ENCODE measurements around the gene PSME1. TPM values are rescaled to one million over a fixed set of nuclear protein-coding genes. Genes with fewer than 3 reads are reported as not detected.

The PSME1 gene
- total and polyA plus RNA-seq, 2 of the 13 experiments (the other 11 are each of a cell fraction or from before 2014, with no cell fraction given): 159 to 608 TPM

- no peak for TF ChIP-seq STAG1 (CRISPR knock-in tag; IDR thresholded peaks at IDR 0.05)
- no peak for TF ChIP-seq ZNF577 (CRISPR knock-in tag; IDR thresholded peaks at IDR 0.05; ENCODE audit: borderline replicate concordance, low read depth)
- no peak for TF ChIP-seq ELF4 (CRISPR knock-in tag; IDR thresholded peaks at IDR 0.05; ENCODE audit: borderline replicate concordance)
- TF ChIP-seq, protein P1, sequence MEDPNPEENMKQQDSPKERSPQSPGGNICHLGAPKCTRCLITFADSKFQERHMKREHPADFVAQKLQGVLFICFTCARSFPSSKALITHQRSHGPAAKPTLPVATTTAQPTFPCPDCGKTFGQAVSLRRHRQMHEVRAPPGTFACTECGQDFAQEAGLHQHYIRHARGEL (CRISPR knock-in tag; IDR thresholded peaks at IDR 0.05): no peak
- TF ChIP-seq ZNF773 (CRISPR knock-in tag; IDR thresholded peaks at IDR 0.05; ENCODE audit: borderline replicate concordance): no peak
- TF ChIP-seq, protein P2, sequence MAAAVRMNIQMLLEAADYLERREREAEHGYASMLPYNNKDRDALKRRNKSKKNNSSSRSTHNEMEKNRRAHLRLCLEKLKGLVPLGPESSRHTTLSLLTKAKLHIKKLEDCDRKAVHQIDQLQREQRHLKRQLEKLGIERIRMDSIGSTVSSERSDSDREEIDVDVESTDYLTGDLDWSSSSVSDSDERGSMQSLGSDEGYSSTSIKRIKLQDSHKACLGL (CRISPR knock-in tag; IDR thresholded peaks at IDR 0.05): 0 out of 2 replicates have a peak, but pooled peaks have one; percentile 33
- TF ChIP-seq MTA1 (CRISPR knock-in tag; IDR thresholded peaks at IDR 0.05; ENCODE audit: borderline replicate concordance): peak; percentile 47; the same call in 1 of the 2 replicates
- no peak for TF ChIP-seq GRHL1 (CRISPR knock-in tag; conservative IDR thresholded peaks at IDR 0.05)
- peak; percentile 50; the same call in 1 of the 2 replicates for TF ChIP-seq ZNF572 (CRISPR knock-in tag; IDR thresholded peaks at IDR 0.05)
- no peak for TF ChIP-seq SMC3 (IDR thresholded peaks at IDR 0.05; ENCODE audit: low read length)
- peak; percentile 48; the same call in 1 of the 2 replicates for TF ChIP-seq PCBP1 (IDR thresholded peaks at IDR 0.05; ENCODE audit: borderline replicate concordance, low read depth, low read length)
- TF ChIP-seq AGO2 (optimal IDR thresholded peaks at IDR 0.05; ENCODE audit: low read depth, low read length): peak; percentile 95
- no peak for TF ChIP-seq KLF15 (CRISPR knock-in tag; IDR thresholded peaks at IDR 0.05; ENCODE audit: borderline replicate concordance)
- TF ChIP-seq ATM (IDR thresholded peaks at IDR 0.05; ENCODE audit: borderline replicate concordance): no peak
- TF ChIP-seq RFX3 (CRISPR knock-in tag; IDR thresholded peaks at IDR 0.05): no peak
- no peak for TF ChIP-seq ZNF589 (CRISPR knock-in tag; conservative IDR thresholded peaks at IDR 0.05)
- TF ChIP-seq ZNF253 (CRISPR knock-in tag; IDR thresholded peaks at IDR 0.05; ENCODE audit: borderline replicate concordance): no peak
- no peak for TF ChIP-seq ZNF232 (CRISPR knock-in tag; IDR thresholded peaks at IDR 0.05; ENCODE audit: borderline replicate concordance)
- TF ChIP-seq CBX5 (CRISPR knock-in tag; IDR thresholded peaks at IDR 0.05; ENCODE audit: borderline replicate concordance): no peak
- TF ChIP-seq ZNF768 (CRISPR knock-in tag; IDR thresholded peaks at IDR 0.05): no peak
- TF ChIP-seq, protein P3, sequence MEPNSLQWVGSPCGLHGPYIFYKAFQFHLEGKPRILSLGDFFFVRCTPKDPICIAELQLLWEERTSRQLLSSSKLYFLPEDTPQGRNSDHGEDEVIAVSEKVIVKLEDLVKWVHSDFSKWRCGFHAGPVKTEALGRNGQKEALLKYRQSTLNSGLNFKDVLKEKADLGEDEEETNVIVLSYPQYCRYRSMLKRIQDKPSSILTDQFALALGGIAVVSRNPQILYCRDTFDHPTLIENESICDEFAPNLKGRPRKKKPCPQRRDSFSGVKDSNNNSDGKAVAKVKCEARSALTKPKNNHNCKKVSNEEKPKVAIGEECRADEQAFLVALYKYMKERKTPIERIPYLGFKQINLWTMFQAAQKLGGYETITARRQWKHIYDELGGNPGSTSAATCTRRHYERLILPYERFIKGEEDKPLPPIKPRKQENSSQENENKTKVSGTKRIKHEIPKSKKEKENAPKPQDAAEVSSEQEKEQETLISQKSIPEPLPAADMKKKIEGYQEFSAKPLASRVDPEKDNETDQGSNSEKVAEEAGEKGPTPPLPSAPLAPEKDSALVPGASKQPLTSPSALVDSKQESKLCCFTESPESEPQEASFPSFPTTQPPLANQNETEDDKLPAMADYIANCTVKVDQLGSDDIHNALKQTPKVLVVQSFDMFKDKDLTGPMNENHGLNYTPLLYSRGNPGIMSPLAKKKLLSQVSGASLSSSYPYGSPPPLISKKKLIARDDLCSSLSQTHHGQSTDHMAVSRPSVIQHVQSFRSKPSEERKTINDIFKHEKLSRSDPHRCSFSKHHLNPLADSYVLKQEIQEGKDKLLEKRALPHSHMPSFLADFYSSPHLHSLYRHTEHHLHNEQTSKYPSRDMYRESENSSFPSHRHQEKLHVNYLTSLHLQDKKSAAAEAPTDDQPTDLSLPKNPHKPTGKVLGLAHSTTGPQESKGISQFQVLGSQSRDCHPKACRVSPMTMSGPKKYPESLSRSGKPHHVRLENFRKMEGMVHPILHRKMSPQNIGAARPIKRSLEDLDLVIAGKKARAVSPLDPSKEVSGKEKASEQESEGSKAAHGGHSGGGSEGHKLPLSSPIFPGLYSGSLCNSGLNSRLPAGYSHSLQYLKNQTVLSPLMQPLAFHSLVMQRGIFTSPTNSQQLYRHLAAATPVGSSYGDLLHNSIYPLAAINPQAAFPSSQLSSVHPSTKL (CRISPR knock-in tag; IDR thresholded peaks at IDR 0.05): no peak
- no peak for TF ChIP-seq ZNF317 (CRISPR knock-in tag; IDR thresholded peaks at IDR 0.05)
Observed at GRCh38 chr14:24171422-24172260, 35.6 kb downstream of the PSME1 start, which contains the start of gene REC8 (continued).

Measured in HepG2 (cell line).